DMS153 treated with DMSO at 0.1 percent for 48 hours (cell line): ENCODE results near the gene PRKCA.
A peak's percentile ranks its signal among the peaks of the same experiment; 100 is the strongest.

Experiments used
- DNase-seq: peaks from one replicate; lab custom pipeline; 2025; ENCODE audit not compliant: unreplicated experiment; lab: John Stamatoyannopoulos, UW

Gene PRKCA

GRCh38 chr17:66783656-66784381, 481.4 kb downstream of the PRKCA start:
- no peak for DNase-seq

GRCh38 chr17:66784621-66785364, 482.4 kb downstream of the PRKCA start:
- DNase-seq, result no peak

GRCh38 chr17:66786107-66786506, 483.7 kb downstream of the PRKCA start:
- DNase-seq, result no peak

- DNase-seq, result no peak
These were observed 485.5 kb downstream of the PRKCA start for GRCh38 chr17:66787914-66788313.

- no peak for DNase-seq
These were observed 486.7 kb downstream of the PRKCA start for GRCh38 chr17:66789093-66789492.

GRCh38 chr17:66789961-66790437, 487.6 kb downstream of the PRKCA start:
- DNase-seq, result no peak

GRCh38 chr17:66790501-66791061, 488.2 kb downstream of the PRKCA start:
- no peak for DNase-seq

GRCh38 chr17:66791347-66791746, 488.9 kb downstream of the PRKCA start:
- DNase-seq, result peak; percentile 47

GRCh38 chr17:66793814-66794213, 491.4 kb downstream of the PRKCA start:
- no peak for DNase-seq

- no peak for DNase-seq
These were observed 493.1 kb downstream of the PRKCA start for GRCh38 chr17:66795486-66795885.

GRCh38 chr17:66799849-66800537, 497.6 kb downstream of the PRKCA start:
- DNase-seq, result no peak

- DNase-seq, result no peak
These were observed 501.1 kb downstream of the PRKCA start for GRCh38 chr17:66803474-66803951.

GRCh38 chr17:66805567-66805966, 503.2 kb downstream of the PRKCA start:
- DNase-seq, result peak; percentile 53

- DNase-seq, result peak; percentile 45
These were observed 504.8 kb downstream of the PRKCA start for GRCh38 chr17:66807182-66807581.

GRCh38 chr17:66809408-66809807, 507.0 kb downstream of the PRKCA start:
- no peak for DNase-seq

- DNase-seq, result no peak
These were observed 508.7 kb downstream of the PRKCA start for GRCh38 chr17:66810951-66811682.

GRCh38 chr17:66811683-66812054, 509.3 kb downstream of the PRKCA start:
- no peak for DNase-seq

GRCh38 chr17:66812571-66812970, 510.2 kb downstream of the PRKCA start:
- no peak for DNase-seq

GRCh38 chr17:66813296-66813695, 510.9 kb downstream of the PRKCA start:
- DNase-seq, result no peak

GRCh38 chr17:66814026-66814425, 511.6 kb downstream of the PRKCA start:
- no peak for DNase-seq

GRCh38 chr17:66814570-66814969, 512.2 kb downstream of the PRKCA start:
- no peak for DNase-seq
